PC-3 (cell line): ENCODE results near the gene MITF. TPM values are rescaled to one million over a fixed set of nuclear protein-coding genes. Genes with fewer than 3 reads are reported as not detected.

ENCODE experiments used
- ATAC-seq: fragments of 200-7000 bp; cut with Tn5 transposase; 2 replicates; pipeline ENCODE4 v1.9.1; 2020; ENCODE audit warnings: mild to moderate bottlenecking, moderate library complexity
- BruUV-seq: library from RNA; stranded (reverse); fragments of 400-500 nt; replicated peaks from 2 replicates; lab custom pipeline; 2021; lab: Mats Ljungman, UMichigan
- CTCF ChIA-PET: fragments of 300-600 bp; sonication (Branson Sonifier 250); formaldehyde crosslinking; loops from one replicate; lab custom pipeline; 2022; ENCODE audit warnings: antibody characterized with exemption; lab: Charles Lee
- POLR2A ChIA-PET: fragments of 300-600 bp; sonication (Branson Sonifier 250); formaldehyde crosslinking; loops from one replicate; lab custom pipeline; 2022; ENCODE audit warnings: antibody characterized with exemption; ENCODE audit not compliant: unreplicated experiment; lab: Charles Lee
- DNase-seq: peaks from one replicate; pipeline ENCODE4 v3.0.0-alpha.2; 2015
- H2AFZ ChIP-seq: fragments of 300-600 bp; sonication (generic); 2 replicates; pipeline ENCODE4 v1.6.0; 2016; ENCODE audit warnings: antibody characterized with exemption, low read length
- H3F3A ChIP-seq: fragments of 300-600 bp; sonication (generic); one replicate; pipeline ENCODE4 v1.6.0; 2017; ENCODE audit warnings: antibody characterized with exemption, low read length, control low read depth, mild to moderate bottlenecking; ENCODE audit not compliant: unreplicated experiment
- H3K27ac ChIP-seq: fragments of 300-600 bp; sonication (generic); 2 replicates; pipeline ENCODE4 v1.5.1; 2016; ENCODE audit warnings: mild to moderate bottlenecking, low read length
- H3K27me3 ChIP-seq: fragments of 300-600 bp; sonication (generic); 2 replicates; pipeline ENCODE4 v1.6.1; 2016; ENCODE audit warnings: low read length, mixed read lengths
- H3K36me3 ChIP-seq: fragments of 300-600 bp; sonication (generic); 2 replicates; pipeline ENCODE4 v1.6.1; 2016; ENCODE audit warnings: low read depth, mixed run types, low read length, mixed read lengths
- H3K4me1 ChIP-seq: fragments of 300-600 bp; sonication (generic); 2 replicates; pipeline ENCODE4 v1.5.1; 2016; ENCODE audit warnings: low read length; ENCODE audit not compliant: insufficient read depth
- H3K4me2 ChIP-seq: fragments of 300-600 bp; sonication (generic); 2 replicates; pipeline ENCODE4 v1.6.0; 2016; ENCODE audit warnings: low read length
- H3K4me3 ChIP-seq: fragments of 300-600 bp; sonication (generic); 2 replicates; pipeline ENCODE4 v1.5.1; 2016; ENCODE audit warnings: mild to moderate bottlenecking, low read length, mixed read lengths
- H3K79me2 ChIP-seq: fragments of 300-600 bp; sonication (generic); 2 replicates; pipeline ENCODE4 v1.6.1; 2017; ENCODE audit warnings: low read length, mixed read lengths
- H3K9ac ChIP-seq: fragments of 300-600 bp; sonication (generic); 2 replicates; pipeline ENCODE4 v1.6.0; 2016; ENCODE audit warnings: mild to moderate bottlenecking, low read length
- H3K9me2 ChIP-seq: fragments of 300-600 bp; sonication (generic); replicated peaks from 2 replicates; pipeline ENCODE4 v1.6.1; 2016; ENCODE audit warnings: mixed run types, low read length, mixed read lengths
- H3K9me3 ChIP-seq: fragments of 300-600 bp; sonication (generic); 2 replicates; pipeline ENCODE4 v1.6.1; 2016; ENCODE audit warnings: low read length, mixed read lengths
- H4K20me1 ChIP-seq: fragments of 300-600 bp; sonication (generic); 2 replicates; pipeline ENCODE4 v1.6.1; 2016; ENCODE audit warnings: low read length, mixed read lengths
- EZH2 ChIP-seq: fragments of 300-600 bp; sonication (generic); IDR thresholded peaks from one replicate; pipeline ENCODE4 v1.6.1; 2017; ENCODE audit warnings: antibody characterized with exemption, mild to moderate bottlenecking, low read length; ENCODE audit not compliant: unreplicated experiment
- EZH2phosphoT487 ChIP-seq: fragments of 300-600 bp; sonication (generic); IDR thresholded peaks from 2 replicates; pipeline ENCODE4 v1.6.1; 2018; ENCODE audit warnings: mild to moderate bottlenecking, antibody characterized with exemption, low read length, borderline replicate concordance
- intact Hi-C: fragments of 100-400 bp; cut with micrococcal nuclease; formaldehyde crosslinking; loops from 2 replicates; pipeline ENCODE4 v1.9.0; 2023
- total RNA-seq: library from RNA; depleted of rRNA; stranded (reverse); fragments of >200 nt; gene quantifications from 2 replicates; pipeline ENCODE4 v1.2.3, GENCODE V29; 2014
- TF ChIP-seq, protein P1 (sequence below): fragments of 300-600 bp; sonication (generic); conservative IDR thresholded peaks from 2 replicates; pipeline ENCODE4 v1.5.1; 2017; ENCODE audit warnings: antibody characterized with exemption, low read depth, mild to moderate bottlenecking, low read length

Gene MITF
- total RNA-seq, 1 experiment from 2014 or later = 7.6 TPM

DNA sequence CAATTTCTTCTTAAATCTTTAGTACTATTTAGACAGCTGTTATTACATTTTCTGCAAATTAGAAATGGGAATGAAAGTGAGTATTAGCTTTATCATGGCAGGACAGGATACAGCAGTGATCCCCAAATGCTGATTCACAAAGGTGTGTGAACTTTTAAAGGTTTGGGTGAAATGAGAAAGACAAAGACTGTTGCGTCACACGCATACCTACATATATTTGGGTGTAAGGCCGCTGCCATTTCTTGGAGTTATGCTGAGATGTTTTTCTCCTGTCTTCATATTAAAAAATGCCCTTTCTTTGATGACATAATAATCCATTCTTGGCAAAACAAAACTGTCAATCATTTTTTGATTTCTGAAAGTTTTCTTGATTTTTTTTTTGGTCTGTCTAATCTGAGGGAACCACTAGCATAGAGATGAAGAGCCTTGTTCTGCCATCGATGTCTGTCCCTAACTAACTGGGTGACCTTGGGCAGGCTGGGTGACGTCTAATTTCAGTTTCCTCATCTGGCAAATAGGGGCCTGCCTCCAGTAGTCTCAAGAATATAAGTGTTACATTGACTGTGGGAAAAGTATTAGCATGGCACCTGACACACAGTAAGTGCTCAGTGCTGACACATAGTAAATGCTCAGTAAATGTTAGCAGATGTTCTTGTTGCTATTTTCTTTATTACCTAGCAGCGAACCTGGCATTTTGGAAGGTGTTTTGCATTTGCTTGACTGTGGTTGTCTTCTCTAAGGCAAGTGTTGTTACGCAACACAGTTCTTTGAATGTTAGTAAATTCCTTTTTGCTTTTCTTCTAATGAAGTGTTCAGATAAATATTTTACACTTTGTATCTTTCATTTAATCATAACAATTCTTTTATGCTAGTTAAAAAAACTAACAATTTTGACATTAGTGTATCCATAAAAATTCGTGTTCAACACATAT is 5.0 kb downstream of the MITF start:
- intact Hi-C loops = no loop called here
- no TSS peak for BruUV-seq
- CTCF ChIA-PET = no interaction called here

DNA sequence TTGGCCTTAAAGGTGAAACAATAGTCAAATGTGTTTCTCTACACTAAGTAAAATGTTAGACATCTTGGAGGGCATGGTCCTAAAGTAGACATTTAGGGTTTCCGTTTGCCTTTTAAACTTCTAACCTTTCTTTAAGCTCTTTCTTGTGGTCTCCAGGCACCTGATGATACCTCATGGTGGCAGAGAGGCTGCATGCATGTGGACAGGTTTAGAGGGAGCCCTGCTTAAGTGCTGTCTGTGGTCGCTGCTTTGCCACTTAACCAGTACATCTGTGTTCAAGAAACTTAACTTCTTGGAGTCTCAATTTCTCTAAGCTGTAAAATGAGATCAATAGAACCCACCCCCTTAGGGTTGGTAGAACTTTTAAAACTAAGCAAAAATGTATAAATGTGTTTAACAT is 6.2 kb downstream of the MITF start:
- no peak for DNase-seq
- no peaks in the 10 kb centered on the region for H4K20me1 ChIP-seq
- BruUV-seq = no TSS peak
- H3K4me2 ChIP-seq = no peak overlapping the region
- ATAC-seq = no peak
- H3K27me3 ChIP-seq = no peaks in the 10 kb centered on the region
- intact Hi-C loops = no loop called here
- no peak overlapping the region for H3K27ac ChIP-seq
- TF ChIP-seq, protein P1, sequence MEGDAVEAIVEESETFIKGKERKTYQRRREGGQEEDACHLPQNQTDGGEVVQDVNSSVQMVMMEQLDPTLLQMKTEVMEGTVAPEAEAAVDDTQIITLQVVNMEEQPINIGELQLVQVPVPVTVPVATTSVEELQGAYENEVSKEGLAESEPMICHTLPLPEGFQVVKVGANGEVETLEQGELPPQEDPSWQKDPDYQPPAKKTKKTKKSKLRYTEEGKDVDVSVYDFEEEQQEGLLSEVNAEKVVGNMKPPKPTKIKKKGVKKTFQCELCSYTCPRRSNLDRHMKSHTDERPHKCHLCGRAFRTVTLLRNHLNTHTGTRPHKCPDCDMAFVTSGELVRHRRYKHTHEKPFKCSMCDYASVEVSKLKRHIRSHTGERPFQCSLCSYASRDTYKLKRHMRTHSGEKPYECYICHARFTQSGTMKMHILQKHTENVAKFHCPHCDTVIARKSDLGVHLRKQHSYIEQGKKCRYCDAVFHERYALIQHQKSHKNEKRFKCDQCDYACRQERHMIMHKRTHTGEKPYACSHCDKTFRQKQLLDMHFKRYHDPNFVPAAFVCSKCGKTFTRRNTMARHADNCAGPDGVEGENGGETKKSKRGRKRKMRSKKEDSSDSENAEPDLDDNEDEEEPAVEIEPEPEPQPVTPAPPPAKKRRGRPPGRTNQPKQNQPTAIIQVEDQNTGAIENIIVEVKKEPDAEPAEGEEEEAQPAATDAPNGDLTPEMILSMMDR = no peak
- TF ChIP-seq EZH2phosphoT487 (no peak), EZH2 (no peak)
- H3K4me3 ChIP-seq = no peak overlapping the region
- no peaks in the 10 kb centered on the region for H3K9me3 ChIP-seq
- no peaks in the 10 kb centered on the region for H3K36me3 ChIP-seq
- H3K4me1 ChIP-seq = no peaks in the 10 kb centered on the region
- no peak overlapping the region for H3K9ac ChIP-seq
- H3K79me2 ChIP-seq = peaks cover 6% of the 10 kb centered on the region; the same call in 1 of the 2 replicates
- no peaks in the 10 kb centered on the region for H3F3A ChIP-seq
- ChIA-PET CTCF (no interaction called here), POLR2A (no interaction called here)
- H3K9me2 ChIP-seq = no peaks in the 10 kb centered on the region
- no peak overlapping the region for H2AFZ ChIP-seq

More for the DNA sequence above, 5.0 kb downstream of the MITF start:
- H3F3A ChIP-seq = no peaks in the 10 kb centered on the region
- H3K9ac ChIP-seq = no peak overlapping the region
- no peak overlapping the region for H3K4me3 ChIP-seq
- H3K9me2 ChIP-seq = no peaks in the 10 kb centered on the region
- H2AFZ ChIP-seq = no peak overlapping the region
- H3K27ac ChIP-seq = no peak overlapping the region
- DNase-seq = no peak
- TF ChIP-seq, protein P1 = no peak
- no peak for TF ChIP-seq EZH2
- no peak for TF ChIP-seq EZH2phosphoT487
- peaks cover 9% of the 10 kb centered on the region; the same call in 1 of the 2 replicates for H3K79me2 ChIP-seq
- no peak overlapping the region for H3K4me2 ChIP-seq
- POLR2A ChIA-PET = no interaction called here
- no peaks in the 10 kb centered on the region for H3K9me3 ChIP-seq
- H3K36me3 ChIP-seq = no peaks in the 10 kb centered on the region
- H4K20me1 ChIP-seq = no peaks in the 10 kb centered on the region
- no peaks in the 10 kb centered on the region for H3K27me3 ChIP-seq
- no peak for ATAC-seq
- H3K4me1 ChIP-seq = no peaks in the 10 kb centered on the region

DNA sequence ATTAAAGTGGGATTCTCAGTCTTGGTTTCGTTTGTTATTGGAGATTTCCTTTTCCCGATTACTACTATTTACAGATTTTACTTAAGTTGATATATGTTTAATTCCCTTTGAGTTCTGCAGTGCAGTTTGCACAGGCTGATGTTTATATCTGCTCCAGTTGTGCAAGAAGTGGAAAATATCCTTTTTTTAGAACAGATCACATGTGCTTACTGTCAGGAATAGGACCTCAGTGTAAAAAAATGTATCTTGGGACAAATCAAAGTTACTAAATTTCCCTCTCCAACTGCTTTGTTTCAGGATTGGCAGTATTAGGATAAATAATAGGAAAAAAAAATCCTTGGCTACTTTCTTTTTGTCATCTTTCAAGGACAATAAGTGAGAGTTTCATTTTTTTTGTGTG is 6.9 kb downstream of the MITF start:
- intact Hi-C loops = no loop called here
- H3F3A ChIP-seq = no peaks in the 10 kb centered on the region
- BruUV-seq = no TSS peak

More for the DNA sequence above, 6.9 kb downstream of the MITF start:
- H3K9me2 ChIP-seq = no peaks in the 10 kb centered on the region
- no peak overlapping the region for H3K27ac ChIP-seq
- H3K9me3 ChIP-seq = no peaks in the 10 kb centered on the region
- H3K4me1 ChIP-seq = no peaks in the 10 kb centered on the region
- H3K9ac ChIP-seq = no peak overlapping the region
- H2AFZ ChIP-seq = no peak overlapping the region
- DNase-seq (no peak), ATAC-seq (no peak)
- TF ChIP-seq, protein P1 = no peak
- no peak for TF ChIP-seq EZH2phosphoT487
- H3K79me2 ChIP-seq = 0 out of 2 replicates have a peak, but pooled peaks cover under 1% of the 10 kb centered on the region
- H3K4me3 ChIP-seq = no peak overlapping the region
- H3K27me3 ChIP-seq = no peaks in the 10 kb centered on the region
- ChIA-PET POLR2A (no interaction called here), CTCF (no interaction called here)
- no peaks in the 10 kb centered on the region for H3K36me3 ChIP-seq
- no peak overlapping the region for H3K4me2 ChIP-seq
- no peaks in the 10 kb centered on the region for H4K20me1 ChIP-seq
